Measurements from ENCODE around the gene POLE.
A peak's percentile ranks its signal among the peaks of the same experiment; 100 is the strongest.

POLE gene

GRCh38 chr12:132710405-132711079 is 23.4 kb upstream of the POLE start, which contains the start of gene PGAM5:
Gene PGAM5, plus strand, starts transcription at chr12:132710842. Its CDS starts 35 bp downstream, at chr12:132710877.
- peak within 1 kb of the TSS; percentile 72 for H3K4me3 ChIP-seq (ENCODE audit: low read length)
- DNase-seq (ENCODE audit: low read depth): peak; percentile 95
- TF ChIP-seq CTCF (IDR thresholded peaks at IDR 0.05; ENCODE audit: insufficient read depth, low read depth, low read length, missing control alignments): no peak

GRCh38 chr12:132710043-132710404 is 22.9 kb upstream of the POLE start:
- no peak for TF ChIP-seq CTCF (IDR thresholded peaks at IDR 0.05; ENCODE audit: insufficient read depth, low read depth, low read length, missing control alignments)
- peak overlapping the region; percentile 72 for H3K4me3 ChIP-seq (ENCODE audit: low read length)
- DNase-seq (ENCODE audit: low read depth): no peak

- no peak overlapping the region for H3K4me3 ChIP-seq (ENCODE audit: low read length)
- no peak for DNase-seq (ENCODE audit: low read depth)
- no peak for TF ChIP-seq CTCF (IDR thresholded peaks at IDR 0.05; ENCODE audit: insufficient read depth, low read depth, low read length, missing control alignments)
These were observed 21.0 kb upstream of the POLE start for GRCh38 chr12:132708150-132708549.

- H3K4me3 ChIP-seq (ENCODE audit: low read length): no peak overlapping the region
These were observed 20.1 kb upstream of the POLE start for GRCh38 chr12:132707241-132707640.

GRCh38 chr12:132703641-132704040 is 16.5 kb upstream of the POLE start:
- no peak for DNase-seq (ENCODE audit: low read depth)
- no peak overlapping the region for H3K4me3 ChIP-seq (ENCODE audit: low read length)
- TF ChIP-seq CTCF (IDR thresholded peaks at IDR 0.05; ENCODE audit: insufficient read depth, low read depth, low read length, missing control alignments): no peak

More at GRCh38 chr12:132707241-132707640, 20.1 kb upstream of the POLE start:
- TF ChIP-seq CTCF (IDR thresholded peaks at IDR 0.05; ENCODE audit: insufficient read depth, low read depth, low read length, missing control alignments): no peak
- no peak for DNase-seq (ENCODE audit: low read depth)

- no peak for DNase-seq (ENCODE audit: low read depth)
- TF ChIP-seq CTCF (IDR thresholded peaks at IDR 0.05; ENCODE audit: insufficient read depth, low read depth, low read length, missing control alignments): no peak
These were observed 15.5 kb upstream of the POLE start for GRCh38 chr12:132702640-132703039.

More at GRCh38 chr12:132702640-132703039, 15.5 kb upstream of the POLE start:
- H3K4me3 ChIP-seq (ENCODE audit: low read length): no peak overlapping the region

All from epithelial cell of esophagus (primary cell).